H1 (cell line): Measurements from ENCODE around the gene MACROD2. TPM values are rescaled to one million over a fixed set of nuclear protein-coding genes. Genes with fewer than 3 reads are reported as not detected.

ENCODE experiments used
- CTCF ChIA-PET: fragments of 300-600 bp; sonication (Branson Sonifier 250); formaldehyde crosslinking; loops from one replicate; lab custom pipeline; 2021; ENCODE audit not compliant: partially characterized antibody; lab: Charles Lee
- POLR2A ChIA-PET: fragments of 300-600 bp; sonication (Branson Sonifier 250); formaldehyde crosslinking; loops from one replicate; lab custom pipeline; 2021; ENCODE audit warnings: inconsistent platforms; ENCODE audit not compliant: partially characterized antibody; lab: Charles Lee
- DNase-seq, 2 experiments: peaks; one replicate each; pipeline versions ENCODE4 v3.0.0 to v3.0.0-alpha.2; 2010 to 2022; ENCODE audit warnings: low spot score in 2 of 2, low read depth in 1 of 2, mixed read lengths in 1 of 2
- FAIRE-seq: peaks from 2 replicates; lab custom pipeline; 2011; peaks lifted over from hg19 to GRCh38; lab: Jason Lieb, UNC
- H2AFZ ChIP-seq: 2 replicates; pipeline ENCODE4 v1.8.1; 2012; ENCODE audit warnings: low read length, inconsistent platforms
- H2AK5ac ChIP-seq: 2 replicates; pipeline ENCODE4 v1.6.1; 2013; ENCODE audit warnings: low read depth, low read length
- H2BK120ac ChIP-seq: replicated peaks from 2 replicates; pipeline ENCODE3; 2013; ENCODE audit warnings: low read depth, low read length, inconsistent platforms
- H2BK12ac ChIP-seq: 2 replicates; pipeline ENCODE4 v1.6.1; 2013; ENCODE audit warnings: low read depth, low read length
- H2BK15ac ChIP-seq: 2 replicates; pipeline ENCODE4 v1.6.1; 2013; ENCODE audit warnings: low read length
- H2BK20ac ChIP-seq: 2 replicates; pipeline ENCODE4 v1.6.1; 2013; ENCODE audit warnings: low read length
- H2BK5ac ChIP-seq: 2 replicates; pipeline ENCODE4 v1.6.1; 2013; ENCODE audit warnings: low read depth, low read length
- H3K14ac ChIP-seq: 2 replicates; pipeline ENCODE4 v1.6.1; 2013; ENCODE audit warnings: inconsistent platforms; ENCODE audit not compliant: insufficient read length
- H3K18ac ChIP-seq: 2 replicates; pipeline ENCODE4 v1.6.1; 2013; ENCODE audit warnings: low read length; ENCODE audit errors: extremely low read depth
- H3K23ac ChIP-seq: 2 replicates; pipeline ENCODE4 v1.6.1; 2013; ENCODE audit warnings: inconsistent platforms; ENCODE audit not compliant: insufficient read length
- H3K23me2 ChIP-seq: 2 replicates; pipeline ENCODE4 v1.6.1; 2013; ENCODE audit warnings: low read depth, low read length
- H3K27ac ChIP-seq: 2 replicates; pipeline ENCODE4 v1.6.1; 2011; ENCODE audit warnings: low read depth, low read length, inconsistent platforms
- H3K27me3 ChIP-seq, 4 experiments: replicated peaks in 1 of 4; 1 replicate in 1 of 4; 2 replicates in 3 of 4; pipeline versions ENCODE4 v1.6.1 to v1.8.1; 2011 to 2013; ENCODE audit warnings: low read length in 3 of 4, mild to moderate bottlenecking in 3 of 4, inconsistent platforms in 2 of 4, mixed read lengths in 2 of 4, moderate library complexity in 1 of 4; ENCODE audit not compliant: control insufficient read depth in 3 of 4, insufficient read depth in 3 of 4; ENCODE audit errors: extremely low read depth in 1 of 4
- H3K36me3 ChIP-seq, 4 experiments: 2 replicates each; pipeline versions ENCODE4 v1.6.1 to v1.8.1; 2011 to 2013; ENCODE audit warnings: mild to moderate bottlenecking in 4 of 4, low read length in 3 of 4, moderate library complexity in 2 of 4, control low read depth in 1 of 4, inconsistent platforms in 1 of 4; ENCODE audit not compliant: insufficient read depth in 4 of 4, control insufficient read depth in 2 of 4
- H3K4ac ChIP-seq: replicated peaks from 2 replicates; pipeline ENCODE3; 2013; ENCODE audit warnings: low read length, low read depth, mixed read lengths, inconsistent platforms; ENCODE audit not compliant: insufficient read length
- H3K4me1 ChIP-seq, 4 experiments: replicated peaks in 1 of 4; 1 replicate in 1 of 4; 2 replicates in 3 of 4; pipeline versions ENCODE4 v1.6.1 to v1.8.1; 2011 to 2013; ENCODE audit warnings: low read length in 3 of 4, inconsistent platforms in 2 of 4, mixed read lengths in 1 of 4; ENCODE audit not compliant: insufficient read depth in 4 of 4, control insufficient read depth in 3 of 4
- H3K4me2 ChIP-seq, 2 experiments: 2 replicates each; pipeline versions ENCODE4 v1.6.1 to v1.8.1; 2011 to 2013; ENCODE audit warnings: low read depth in 2 of 2, low read length in 2 of 2, control low read depth in 1 of 2, inconsistent platforms in 1 of 2, mild to moderate bottlenecking in 1 of 2; ENCODE audit not compliant: insufficient read depth in 1 of 2
- H3K4me3 ChIP-seq, 4 experiments: fragments of 200-600, 300-600 bp in 1 of 4; sonication (generic), shearing (Covaris generic), sonication (Bioruptor Twin) in 1 of 4; 2 replicates each; pipeline versions ENCODE4 v1.5.1 to v1.8.1; 2011 to 2016; ENCODE audit warnings: low read length in 4 of 4, low read depth in 3 of 4, control low read depth in 2 of 4, inconsistent platforms in 2 of 4, mild to moderate bottlenecking in 2 of 4, mixed read lengths in 1 of 4, moderate library complexity in 1 of 4; ENCODE audit not compliant: insufficient read depth in 2 of 4; ENCODE audit errors: extremely low read depth in 1 of 4
- H3K56ac ChIP-seq: replicated peaks from 2 replicates; pipeline ENCODE3; 2013; ENCODE audit warnings: low read depth, mild to moderate bottlenecking, mixed read lengths, low read length, inconsistent platforms; ENCODE audit not compliant: insufficient read length
- H3K79me1 ChIP-seq: 2 replicates; pipeline ENCODE4 v1.6.1; 2013; ENCODE audit warnings: low read depth, low read length, control low read depth
- H3K79me2 ChIP-seq, 2 experiments: 2 replicates each; pipeline versions ENCODE4 v1.6.1 to v1.8.1; 2012 to 2013; ENCODE audit warnings: low read length in 2 of 2, mild to moderate bottlenecking in 2 of 2, inconsistent platforms in 1 of 2; ENCODE audit not compliant: insufficient read depth in 2 of 2, control insufficient read depth in 1 of 2
- H3K9ac ChIP-seq, 4 experiments: replicated peaks in 1 of 4; 1 replicate in 1 of 4; 2 replicates in 3 of 4; pipeline versions ENCODE4 v1.6.1 to v1.8.1; 2011 to 2013; ENCODE audit warnings: low read depth in 3 of 4, low read length in 3 of 4, control low read depth in 2 of 4, mild to moderate bottlenecking in 2 of 4, moderate library complexity in 2 of 4, inconsistent platforms in 1 of 4; ENCODE audit errors: extremely low read depth in 1 of 4
- H3K9me3 ChIP-seq, 2 experiments: 2 replicates each; pipeline versions ENCODE4 v1.6.1 to v1.8.1; 2012 to 2013; ENCODE audit warnings: mild to moderate bottlenecking in 2 of 2, moderate library complexity in 2 of 2, control low read depth in 1 of 2, inconsistent platforms in 1 of 2, low read depth in 1 of 2, low read length in 1 of 2, mixed read lengths in 1 of 2; ENCODE audit not compliant: insufficient read depth in 2 of 2
- H4K20me1 ChIP-seq, 2 experiments: replicated peaks in 1 of 2; 2 replicates each; pipeline versions ENCODE3 to v1.8.1; 2011 to 2013; ENCODE audit warnings: inconsistent platforms in 2 of 2, low read length in 2 of 2, mild to moderate bottlenecking in 1 of 2; ENCODE audit not compliant: insufficient read depth in 2 of 2, control insufficient read depth in 1 of 2
- H4K5ac ChIP-seq: 2 replicates; pipeline ENCODE4 v1.6.1; 2013; ENCODE audit warnings: low read length, low read depth, mixed read lengths, inconsistent platforms; ENCODE audit not compliant: insufficient read length
- H4K8ac ChIP-seq: 2 replicates; pipeline ENCODE4 v1.8.0; 2013; ENCODE audit warnings: mild to moderate bottlenecking, moderate library complexity, low read length, inconsistent platforms; ENCODE audit not compliant: insufficient read depth; ENCODE audit errors: extremely low read depth
- H4K91ac ChIP-seq: replicated peaks from 2 replicates; pipeline ENCODE3; 2013; ENCODE audit warnings: low read length, mixed read lengths, inconsistent platforms; ENCODE audit not compliant: insufficient read length
- BRCA1 ChIP-seq: IDR thresholded peaks from 2 replicates; pipeline ENCODE4 v1.6.1; 2012; ENCODE audit warnings: low read depth, low read length, improper control_type of control experiment
- CBX5 ChIP-seq: fragments of 300-800, 300-1000 bp; sonication (generic); IDR thresholded peaks from 2 replicates; pipeline ENCODE4 v1.7.1; 2016; ENCODE audit warnings: antibody characterized with exemption, low read length, low read depth
- CHD1 ChIP-seq: IDR thresholded peaks from 2 replicates; pipeline ENCODE4 v1.6.1; 2012; ENCODE audit warnings: low read depth, low read length, improper control_type of control experiment
- GABPA ChIP-seq: IDR thresholded peaks from 2 replicates; pipeline ENCODE4 v1.6.1; 2011; ENCODE audit warnings: mild to moderate bottlenecking, low read length, moderate library complexity, borderline replicate concordance; ENCODE audit not compliant: insufficient read depth
- HDAC2 ChIP-seq, 2 experiments: fragments of 300-600 bp in 1 of 2; sonication (generic) in 1 of 2; IDR thresholded peaks; 2 replicates each; pipeline ENCODE4 v1.6.1; 2011 to 2012; ENCODE audit warnings: low read depth in 2 of 2, low read length in 2 of 2, mild to moderate bottlenecking in 2 of 2, moderate library complexity in 2 of 2, borderline replicate concordance in 1 of 2, inconsistent platforms in 1 of 2
- KDM5A ChIP-seq: fragments of 200-600 bp; IDR thresholded peaks from 2 replicates; pipeline ENCODE4 v1.7.1; 2012; ENCODE audit warnings: mild to moderate bottlenecking, low read length, inconsistent platforms, mixed read lengths
- RBBP5 ChIP-seq: IDR thresholded peaks from 2 replicates; pipeline ENCODE4 v1.7.1; 2012; ENCODE audit warnings: low read depth, mild to moderate bottlenecking, inconsistent platforms, low read length, moderate library complexity, borderline replicate concordance
- SP1 ChIP-seq: IDR thresholded peaks from 2 replicates; pipeline ENCODE4 v1.6.1; 2011; ENCODE audit warnings: low read depth, low read length
- TEAD4 ChIP-seq: IDR thresholded peaks from 2 replicates; pipeline ENCODE4 v1.6.1; 2012; ENCODE audit warnings: low read depth, low read length, inconsistent platforms, mixed read lengths
- ZNF274 ChIP-seq: IDR thresholded peaks from 2 replicates; pipeline ENCODE4 v1.7.0; 2012; ENCODE audit warnings: low read length, borderline replicate concordance; ENCODE audit errors: extremely low read depth
- WGBS, 2 experiments: shearing (Covaris generic) in 1 of 2; methylation state at CpG; one replicate each; pipeline versions ENCODE4 v1.1.6 to v1.1.7; 2013 to 2015; ENCODE audit warnings: low lambda C conversion rate in 2 of 2, mixed read lengths in 2 of 2, inconsistent platforms in 1 of 2, low coverage in 1 of 2, missing lambda C conversion rate in 1 of 2; ENCODE audit not compliant: insufficient replicate concordance in 2 of 2, insufficient coverage in 1 of 2, insufficient read length in 1 of 2; ENCODE audit errors: extremely low coverage in 1 of 2, missing lambda C conversion rate in 1 of 2; 5-methylcytosine and 5-hydroxymethylcytosine counted together
- polyA plus RNA-seq, 7 experiments: library from polyadenylated mRNA; depleted of rRNA in 3 of 7; stranded (reverse) in 5 of 7; unstranded in 2 of 7; fragments of >200 nt in 5 of 7; fragments of 200-250 nt in 2 of 7; gene quantifications; 1 replicate in 5 of 7; 2 replicates in 1 of 7; 4 replicates in 1 of 7; pipeline versions ENCODE4 v1.2.1 to v1.2.3, GENCODE V29; 2011 to 2013; ENCODE audit warnings: missing spikeins in 2 of 7, mixed read lengths in 2 of 7
- total RNA-seq: library from RNA; stranded (reverse); fragmentation: NEBNext Ultra II Directional; extraction: Animal tissue kit (Norgen Biotek cat#: 25700); gene quantifications from 2 replicates; pipeline ENCODE4 v1.2.1, GENCODE V29; 2021

MACROD2 gene
- total and polyA plus RNA-seq, 2 of the 8 experiments (the other 6 are each of a cell fraction or from before 2014, with no cell fraction given), result 0.70 to 3.9 TPM

- no peaks in the 10 kb centered on the region for H3K79me1 ChIP-seq
- no peak for TF ChIP-seq BRCA1
- no peak for TF ChIP-seq KDM5A
- TF ChIP-seq SP1, result no peak
- no peak for TF ChIP-seq TEAD4
- TF ChIP-seq HDAC2 (IDR thresholded peaks at IDR 0.05; ENCODE audit: borderline replicate concordance in 1 of 2, low read depth in 2 of 2, low read length in 2 of 2), result no peak
- no peak for TF ChIP-seq RBBP5
- TF ChIP-seq CHD1, result no peak
- TF ChIP-seq ZNF274, result no peak
- no peak for TF ChIP-seq GABPA
- TF ChIP-seq CBX5, result no peak
- CTCF ChIA-PET, result interaction anchor here (0.5 kb wide), 1 partner anchor 83 kb away, joined by 3 read pairs; no protein-coding TSS in a partner anchor
- no peak overlapping the region for H3K27ac ChIP-seq
- H3K9ac ChIP-seq, result no peak overlapping the region
- H4K5ac ChIP-seq, result no peak overlapping the region
- no peak overlapping the region for H3K23ac ChIP-seq
- H3K4me1 ChIP-seq, result peaks cover 0 to 3% (median 0%) of the 10 kb centered on the region in 4 experiments; a peak in 1 of 7 replicates
- DNase-seq (no peak), FAIRE-seq (no peak)
- WGBS, 2 experiments, result 89% methylated on average over 5 of the region's 5 CpGs; no CpG with 5 or more reads in 1 of the 2 experiments
- POLR2A ChIA-PET, result no interaction called here
- H3K27me3 ChIP-seq, result no peaks in the 10 kb centered on the region
- H3K79me2 ChIP-seq, result no peaks in the 10 kb centered on the region
- H3K4ac ChIP-seq, result no peak overlapping the region
- H3K4me2 ChIP-seq, result no peak overlapping the region
- H3K56ac ChIP-seq, result no peak overlapping the region
- H2AFZ ChIP-seq, result no peak overlapping the region
- no peak overlapping the region for H3K4me3 ChIP-seq
- H3K36me3 ChIP-seq, result no peaks in the 10 kb centered on the region; a peak in 1 of 8 replicates
- H3K18ac ChIP-seq, result no peak overlapping the region
- H2BK12ac ChIP-seq, result no peak overlapping the region
- H2BK120ac ChIP-seq, result no peak overlapping the region
- no peak overlapping the region for H2AK5ac ChIP-seq
- no peak overlapping the region for H2BK15ac ChIP-seq
- H3K23me2 ChIP-seq, result no peaks in the 10 kb centered on the region
- H3K14ac ChIP-seq, result no peak overlapping the region
- no peaks in the 10 kb centered on the region for H4K20me1 ChIP-seq
- no peak overlapping the region for H2BK20ac ChIP-seq
- H4K91ac ChIP-seq, result no peak overlapping the region
- H2BK5ac ChIP-seq, result no peak overlapping the region
- no peaks in the 10 kb centered on the region for H3K9me3 ChIP-seq
- H4K8ac ChIP-seq, result no peak overlapping the region
Observed at GRCh38 chr20:15794409-15794808, 1799.1 kb downstream of the MACROD2 start.
